NT2/D1 (cell line): ENCODE data around the gene DMTF1.

Source experiments
- SUZ12 ChIP-seq: IDR thresholded peaks from 2 replicates; pipeline ENCODE4 v1.6.1; 2011; ENCODE audit not compliant: insufficient read length, insufficient read depth; ENCODE audit errors: extremely low read depth
- YY1 ChIP-seq: IDR thresholded peaks from 2 replicates; pipeline ENCODE4 v1.6.1; 2011; ENCODE audit not compliant: insufficient read length, insufficient read depth
- ZNF274 ChIP-seq: IDR thresholded peaks from 2 replicates; pipeline ENCODE4 v1.6.1; 2011; ENCODE audit warnings: mild to moderate bottlenecking, low read depth, low read length

DNA sequence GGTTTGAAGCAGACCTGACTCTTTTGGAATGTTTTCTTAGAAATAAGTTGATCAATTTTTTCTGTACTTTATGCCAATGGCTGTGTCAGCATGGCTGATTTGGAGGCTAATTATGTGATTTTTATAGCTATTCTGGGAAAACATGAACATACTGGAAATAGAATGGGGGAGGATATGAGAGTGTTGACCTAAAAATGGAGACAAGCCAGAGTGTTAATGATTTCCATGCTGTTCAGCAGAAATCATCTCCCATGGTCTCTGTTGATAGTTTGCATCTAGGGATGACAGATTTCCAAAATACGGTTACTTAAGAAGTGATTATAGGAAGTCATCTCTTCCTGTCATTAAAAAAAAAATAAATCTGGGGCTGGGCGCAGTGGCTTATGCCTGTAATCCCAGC lies 32.7 kb upstream of the DMTF1 start:
- TF ChIP-seq SUZ12 (no peak), YY1 (no peak), ZNF274 (no peak)
